ENCODE data around the gene GBP3.
"Not testable (repeated sequence)": the region's sequence is repeated elsewhere in the genome, so short reads cannot be mapped to it uniquely, and the experiment has no call there.

GBP3 gene

DNA sequence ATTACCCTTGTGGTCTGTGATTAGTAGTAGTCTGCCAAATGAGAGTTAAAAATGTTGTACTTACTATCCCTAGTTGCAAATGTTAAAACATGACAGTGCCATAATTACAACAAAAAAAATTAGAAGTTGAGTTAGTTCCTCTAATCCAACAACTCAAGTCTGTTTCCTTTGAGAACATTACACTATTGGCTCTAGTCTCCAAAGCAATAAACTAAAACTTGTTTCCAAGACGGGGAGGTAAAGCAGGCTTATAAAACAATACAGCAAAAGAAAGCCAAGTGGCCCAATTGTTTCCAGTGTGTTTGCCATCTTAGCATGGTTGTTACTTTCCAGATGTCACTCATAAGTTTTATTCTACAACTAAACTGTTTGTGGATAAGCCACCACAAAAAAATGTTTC, 41.8 kb downstream of the GBP3 start:
- Histone ChIP-seq H3K27ac (no peak overlapping the region), H3K36me3 (peaks cover 67% of the 10 kb centered on the region), H3K9me3 (peaks cover 6% of the 10 kb centered on the region; the same call in 1 of the 2 replicates), H3K4me2 (no peak overlapping the region), H3K4me3 (no peak overlapping the region), H3K9ac (no peak overlapping the region), H3K4me1 (peaks cover 5% of the 10 kb centered on the region; the same call in 1 of the 2 replicates), H4K20me1 (peaks cover 67% of the 10 kb centered on the region), H3K27me3 (no peaks in the 10 kb centered on the region)
- TF ChIP-seq Cebpa-rat (IDR thresholded peaks at IDR 0.05) = no peak

DNA sequence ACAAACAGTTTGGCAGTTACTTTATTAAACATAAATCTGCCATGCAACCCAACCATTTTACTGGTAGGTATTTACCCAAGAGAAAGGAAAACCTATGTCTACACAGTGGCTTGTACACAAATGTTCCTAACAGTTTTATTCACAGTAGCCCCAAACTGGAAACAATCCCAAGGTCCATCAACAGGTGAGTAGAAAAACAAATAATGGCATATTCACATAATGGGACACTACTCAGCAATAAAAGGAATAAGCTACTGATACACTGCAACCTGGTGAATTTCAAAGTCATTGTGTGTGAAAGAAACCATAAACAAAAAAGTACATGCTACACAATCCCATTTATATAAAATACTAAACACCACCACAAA, 42.9 kb downstream of the GBP3 start:
- H3K27ac ChIP-seq = no peak overlapping the region
- peaks cover 71% of the 10 kb centered on the region for H4K20me1 ChIP-seq
- H3K27me3 ChIP-seq = no peaks in the 10 kb centered on the region
- H3K4me2 ChIP-seq = no peak overlapping the region
- H3K36me3 ChIP-seq = peaks cover 57% of the 10 kb centered on the region
- H3K4me1 ChIP-seq = peaks cover 16% of the 10 kb centered on the region
- no peak overlapping the region for H3K4me3 ChIP-seq
- H3K9me3 ChIP-seq = peaks cover 6% of the 10 kb centered on the region; the same call in 1 of the 2 replicates
- no peak overlapping the region for H3K9ac ChIP-seq
- TF ChIP-seq Cebpa-rat (IDR thresholded peaks at IDR 0.05) = no peak

DNA sequence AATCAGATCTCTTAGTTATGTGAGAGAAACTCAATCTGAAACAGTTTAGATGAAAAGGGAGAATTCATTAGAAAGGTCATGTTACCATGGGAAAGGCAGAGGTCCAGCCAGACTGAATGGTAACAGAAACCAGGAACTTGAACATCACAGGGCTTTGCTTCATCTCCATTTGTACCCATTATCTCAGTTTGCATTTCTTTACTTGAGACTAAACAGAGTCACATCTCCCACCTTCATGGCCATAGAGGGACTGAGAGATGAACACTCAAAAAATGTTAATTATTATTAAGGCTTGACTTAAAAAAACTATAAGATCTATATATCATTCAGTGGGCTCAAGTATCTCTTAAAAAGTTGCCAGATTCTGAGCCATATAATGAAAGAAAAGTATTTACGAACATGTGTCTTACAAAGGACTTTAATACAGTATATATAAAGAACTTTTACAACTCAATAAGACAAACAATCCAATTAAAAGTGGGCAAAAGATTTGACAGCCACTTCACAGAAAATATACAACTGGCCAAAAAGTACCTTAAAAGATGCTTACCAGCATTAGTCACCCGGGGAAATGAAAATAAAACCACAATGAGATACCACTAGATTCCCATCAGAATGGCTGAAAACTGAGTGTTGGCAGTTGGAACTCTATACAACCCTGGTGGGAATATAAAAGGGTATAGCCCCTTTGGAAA, 43.5 kb downstream of the GBP3 start:
- no peak for TF ChIP-seq Cebpa-rat (IDR thresholded peaks at IDR 0.05)
- Histone ChIP-seq H3K36me3 (peaks cover 53% of the 10 kb centered on the region), H3K4me1 (peaks cover 16% of the 10 kb centered on the region), H3K9me3 (peaks cover 6% of the 10 kb centered on the region; the same call in 1 of the 2 replicates), H3K9ac (no peak overlapping the region), H3K27me3 (no peaks in the 10 kb centered on the region), H3K27ac (no peak overlapping the region), H3K4me2 (no peak overlapping the region), H3K4me3 (no peak overlapping the region), H4K20me1 (peaks cover 72% of the 10 kb centered on the region)

DNA sequence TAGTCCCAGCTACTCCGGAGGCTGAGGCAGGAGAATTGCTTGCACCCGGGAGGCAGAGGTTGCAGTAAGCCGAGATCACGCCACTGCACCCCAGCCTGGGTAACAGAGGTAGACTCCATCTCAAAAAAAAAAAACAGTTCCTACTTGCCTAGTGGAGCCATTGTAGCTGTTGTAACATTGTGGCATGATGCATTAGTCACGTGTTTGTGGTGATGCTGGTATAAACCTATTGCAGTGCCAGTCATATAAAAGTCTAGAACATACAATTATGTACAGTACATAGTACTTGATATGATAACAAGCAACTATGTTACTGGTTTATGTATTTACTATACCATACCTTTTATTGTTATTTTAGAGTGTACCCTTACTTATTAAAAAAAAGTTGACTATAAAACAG, 46.4 kb downstream of the GBP3 start:
- TF ChIP-seq Cebpa-rat (IDR thresholded peaks at IDR 0.05) = no peak
- Histone ChIP-seq H4K20me1 (peaks cover 92% of the 10 kb centered on the region), H3K4me1 (peaks cover 14% of the 10 kb centered on the region), H3K27ac (no peak overlapping the region), H3K27me3 (no peaks in the 10 kb centered on the region), H3K4me2 (no peak overlapping the region), H3K9me3 (no peaks in the 10 kb centered on the region), H3K36me3 (peaks cover 31% of the 10 kb centered on the region), H3K4me3 (no peak overlapping the region), H3K9ac (no peak overlapping the region)

DNA sequence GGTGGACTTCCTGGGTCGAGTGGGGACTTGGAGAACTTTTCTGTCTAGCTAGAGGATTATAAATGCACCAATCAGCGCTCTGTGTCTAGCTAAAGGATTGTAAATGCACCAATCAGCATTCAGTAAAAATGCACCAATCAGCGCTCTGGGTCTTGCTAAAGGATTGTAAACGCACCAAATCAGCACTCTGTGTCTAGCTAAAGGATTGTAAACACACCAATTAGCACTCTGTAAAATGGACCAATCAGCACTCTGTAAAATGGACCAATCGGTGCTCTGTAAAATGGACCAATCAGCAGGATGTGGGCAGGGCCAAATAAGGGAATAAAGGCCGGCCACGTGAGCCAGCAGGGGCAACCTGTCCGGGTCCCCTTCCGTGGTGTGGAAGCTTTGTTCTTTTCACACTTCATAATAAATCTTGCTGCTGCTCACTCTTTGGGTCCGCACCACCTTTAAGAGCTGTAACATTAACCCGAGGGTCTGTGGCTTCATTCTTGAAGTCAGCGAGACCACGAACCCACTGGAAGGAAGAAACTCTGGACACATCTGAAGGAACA, 48.0 kb downstream of the GBP3 start:
- H3K27me3 ChIP-seq, H3K9me3 ChIP-seq, H3K27ac ChIP-seq, H3K4me3 ChIP-seq, H3K9ac ChIP-seq: not testable (repeated sequence)
- Histone ChIP-seq H3K4me2 (peak overlapping the region; percentile 56), H3K4me1 (peaks cover 14% of the 10 kb centered on the region), H3K36me3 (peaks cover 21% of the 10 kb centered on the region), H4K20me1 (peaks cover 82% of the 10 kb centered on the region)

DNA sequence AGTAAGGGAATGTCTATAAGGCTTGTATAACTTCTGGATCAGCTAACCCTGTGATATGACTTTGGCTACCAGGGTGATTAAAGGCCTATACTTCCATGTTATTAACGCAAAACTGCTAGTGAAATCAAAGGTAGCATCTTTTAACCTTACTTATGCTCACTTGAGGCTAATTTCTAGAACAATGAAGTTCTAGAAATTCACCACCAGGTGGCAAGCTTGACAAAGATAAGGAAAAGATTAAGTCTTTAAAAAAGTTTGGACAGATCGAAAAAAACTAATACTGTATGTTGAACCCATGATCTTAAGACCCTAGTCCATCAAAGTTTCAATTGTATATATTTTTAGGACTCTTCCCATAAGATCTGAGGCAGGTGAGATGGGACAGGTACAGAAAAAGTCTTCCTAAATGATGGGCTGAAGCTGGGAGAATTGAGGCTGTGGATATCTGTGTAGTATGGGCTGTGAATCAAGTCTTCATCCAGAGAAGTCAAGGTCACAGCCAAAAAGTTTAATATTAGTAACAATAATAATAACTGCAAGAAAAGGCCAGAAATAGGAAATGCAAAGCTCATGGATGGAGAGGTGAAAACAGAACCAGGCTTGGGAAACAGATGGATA, 49.0 kb downstream of the GBP3 start:
- H4K20me1 ChIP-seq = peaks cover 71% of the 10 kb centered on the region
- no peaks in the 10 kb centered on the region for H3K27me3 ChIP-seq
- H3K27ac ChIP-seq = no peak overlapping the region
- peaks cover 14% of the 10 kb centered on the region for H3K4me1 ChIP-seq
- H3K4me2 ChIP-seq = no peak overlapping the region
- TF ChIP-seq Cebpa-rat (IDR thresholded peaks at IDR 0.05) = no peak
- H3K4me3 ChIP-seq = no peak overlapping the region
- H3K9ac ChIP-seq = no peak overlapping the region
- H3K36me3 ChIP-seq = peaks cover 22% of the 10 kb centered on the region
- peaks cover under 1% of the 10 kb centered on the region; the same call in 1 of the 2 replicates for H3K9me3 ChIP-seq

DNA sequence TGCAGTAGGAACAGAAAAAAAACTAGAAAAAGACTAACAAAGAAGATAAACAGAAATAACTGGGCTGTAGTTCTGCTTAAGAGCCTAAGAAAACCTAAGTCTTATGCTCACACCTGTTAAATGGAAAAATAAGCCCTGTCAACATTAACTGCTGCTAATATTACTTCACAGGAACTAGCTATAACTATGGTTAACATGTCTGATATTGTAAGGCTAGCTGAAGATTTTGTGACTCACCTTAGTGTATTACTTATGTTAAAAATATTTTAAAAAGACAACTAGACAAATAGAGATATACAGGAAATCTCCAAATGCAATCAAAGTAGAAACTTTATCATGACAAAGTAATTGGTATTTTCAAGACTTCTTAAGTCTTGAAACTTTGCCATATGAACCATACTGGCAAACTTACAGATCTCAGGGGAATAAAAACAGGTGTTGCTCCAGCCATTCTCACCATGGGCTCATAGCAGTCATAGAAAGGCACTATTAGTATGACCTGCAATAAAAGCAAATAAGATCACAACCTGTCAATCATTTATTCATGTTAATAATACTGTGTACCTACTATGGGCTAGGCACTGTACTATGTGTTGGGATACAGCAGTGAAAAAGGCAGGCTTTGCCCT, 60.9 kb downstream of the GBP3 start:
- Histone ChIP-seq H3K27me3 (no peaks in the 10 kb centered on the region), H3K4me1 (no peaks in the 10 kb centered on the region), H3K4me2 (no peak overlapping the region), H3K27ac (no peak overlapping the region), H3K4me3 (no peak overlapping the region), H4K20me1 (no peaks in the 10 kb centered on the region), H3K36me3 (peaks cover 77% of the 10 kb centered on the region), H3K9ac (no peak overlapping the region), H3K9me3 (no peaks in the 10 kb centered on the region)
- no peak for TF ChIP-seq Cebpa-rat (IDR thresholded peaks at IDR 0.05)

DNA sequence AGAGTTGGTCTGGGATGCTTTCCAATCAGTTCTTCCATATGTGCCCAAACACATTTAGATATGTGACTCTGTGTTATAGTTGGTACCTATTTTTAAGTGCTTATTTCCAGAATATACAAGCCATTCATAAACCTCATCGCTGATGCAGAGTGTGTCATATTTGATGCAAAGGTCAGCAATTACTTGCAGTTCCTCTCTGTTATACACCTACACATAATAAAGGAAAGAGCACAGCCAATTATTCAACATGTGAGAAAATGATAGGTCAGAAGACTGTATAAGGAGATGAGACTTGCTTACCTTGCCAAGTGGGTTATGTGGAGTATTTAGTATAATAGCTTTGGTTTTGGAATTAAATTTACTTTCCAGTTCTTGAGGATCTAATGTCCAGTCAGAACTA, 61.6 kb downstream of the GBP3 start:
- no peak for TF ChIP-seq Cebpa-rat (IDR thresholded peaks at IDR 0.05)

More for the DNA sequence above, 61.6 kb downstream of the GBP3 start:
- Histone ChIP-seq H3K9me3 (no peaks in the 10 kb centered on the region), H3K4me3 (no peak overlapping the region), H3K27me3 (no peaks in the 10 kb centered on the region), H3K27ac (no peak overlapping the region), H3K36me3 (peaks cover 79% of the 10 kb centered on the region), H3K4me2 (no peak overlapping the region), H3K4me1 (no peaks in the 10 kb centered on the region), H4K20me1 (no peaks in the 10 kb centered on the region), H3K9ac (no peak overlapping the region)
